Endodermal cell (in vitro differentiated cells): ENCODE data around the gene ST3GAL3. TPM values are rescaled to one million over a fixed set of nuclear protein-coding genes. Genes with fewer than 3 reads are reported as not detected.
A peak's percentile ranks its signal among the peaks of the same experiment; 100 is the strongest.

ENCODE experiments used
- DNase-seq: peaks from one replicate; pipeline ENCODE4 v3.0.0-alpha.2; 2017
- H3K27ac ChIP-seq: 2 replicates; pipeline ENCODE4 v1.5.1; 2013; ENCODE audit warnings: mild to moderate bottlenecking, low read depth, low read length, moderate library complexity
- H3K27me3 ChIP-seq: 2 replicates; pipeline ENCODE4 v1.6.1; 2013; ENCODE audit warnings: mild to moderate bottlenecking, low read length, moderate library complexity; ENCODE audit not compliant: insufficient read depth, control insufficient read depth, poor library complexity, severe bottlenecking
- H3K36me3 ChIP-seq: 2 replicates; pipeline ENCODE4 v1.7.0; 2013; ENCODE audit warnings: mild to moderate bottlenecking, low read length, moderate library complexity; ENCODE audit not compliant: control insufficient read depth, insufficient read depth
- H3K4me1 ChIP-seq: one replicate; pipeline ENCODE4 v1.7.0; 2013; ENCODE audit warnings: low read length; ENCODE audit not compliant: control insufficient read depth, insufficient read depth
- H3K4me3 ChIP-seq: 2 replicates; pipeline ENCODE4 v1.5.1; 2013; ENCODE audit warnings: mild to moderate bottlenecking, low read length, moderate library complexity
- H3K9ac ChIP-seq: 2 replicates; pipeline ENCODE4 v1.6.1; 2013; ENCODE audit warnings: mild to moderate bottlenecking, low read length, moderate library complexity; ENCODE audit not compliant: poor library complexity, severe bottlenecking; ENCODE audit errors: extremely low read depth
- H3K9me3 ChIP-seq: 2 replicates; pipeline ENCODE4 v1.6.1; 2013; ENCODE audit warnings: mild to moderate bottlenecking, low read length, moderate library complexity; ENCODE audit not compliant: control insufficient read depth
- H3K27ac Mint-ChIP-seq: 2 replicates; pipeline ENCODE4 v1.8.0; 2020; ENCODE audit warnings: mixed read lengths
- H3K27me3 Mint-ChIP-seq: 2 replicates; pipeline ENCODE4 v1.8.0; 2021; ENCODE audit warnings: mild to moderate bottlenecking, mixed read lengths; ENCODE audit not compliant: insufficient read depth
- H3K36me3 Mint-ChIP-seq: 2 replicates; pipeline ENCODE4 v1.8.0; 2020; ENCODE audit warnings: low read depth, mixed read lengths
- H3K4me1 Mint-ChIP-seq: 2 replicates; pipeline ENCODE4 v1.8.0; 2020; ENCODE audit warnings: mixed read lengths
- H3K4me3 Mint-ChIP-seq: 2 replicates; pipeline ENCODE4 v1.8.0; 2020; ENCODE audit warnings: mild to moderate bottlenecking, moderate library complexity, mixed read lengths
- H3K9me3 Mint-ChIP-seq: 2 replicates; pipeline ENCODE4 v1.8.0; 2020; ENCODE audit warnings: mild to moderate bottlenecking, mixed read lengths
- CTCF ChIP-seq: fragments of 200-600 bp; sonication (generic); conservative IDR thresholded peaks from 2 replicates; pipeline ENCODE4 v1.5.0; 2021; ENCODE audit warnings: antibody characterized with exemption, mild to moderate bottlenecking
- WGBS, 2 experiments: methylation state at CpG; one replicate each; pipeline versions ENCODE4 v1.1.5 to v1.1.7; 2013; ENCODE audit warnings: missing lambda C conversion rate in 2 of 2, mixed read lengths in 1 of 2; ENCODE audit not compliant: insufficient coverage in 1 of 2, insufficient read length in 1 of 2; 5-methylcytosine and 5-hydroxymethylcytosine counted together
- total RNA-seq, 2 donors: library from RNA; stranded (reverse); fragmentation: NEBNext Ultra II Directional in 1 of 2; extraction: Animal tissue kit (Norgen Biotek cat#: 25700) in 1 of 2; gene quantifications; 2 replicates in 1 of 2; 3 replicates in 1 of 2; pipeline ENCODE4 v1.2.1, GENCODE V29; 2021

The ST3GAL3 gene
- total RNA-seq, 2 donors from 2014 or later = 15.5 to 15.9 TPM

GRCh38 chr1:43874716-43875115 lies 167.4 kb downstream of the ST3GAL3 start:
- Mint-ChIP-seq H3K27ac (no peak overlapping the region), H3K4me3 (no peak overlapping the region), H3K9me3 (no peaks in the 10 kb centered on the region), H3K27me3 (no peaks in the 10 kb centered on the region), H3K36me3 (no peaks in the 10 kb centered on the region), H3K4me1 (no peaks in the 10 kb centered on the region)
- no peak for DNase-seq
- H3K36me3 ChIP-seq = no peaks in the 10 kb centered on the region
- 90 to 93% methylated on average over 3 of the region's 3 CpGs for WGBS, 2 experiments
- H3K9ac ChIP-seq = no peak overlapping the region
- H3K27me3 ChIP-seq = no peaks in the 10 kb centered on the region
- TF ChIP-seq CTCF = no peak
- H3K27ac ChIP-seq = no peak overlapping the region
- H3K4me1 ChIP-seq = peaks cover 4% of the 10 kb centered on the region
- H3K9me3 ChIP-seq = no peaks in the 10 kb centered on the region
- no peak overlapping the region for H3K4me3 ChIP-seq

GRCh38 chr1:43875331-43875730 lies 168.0 kb downstream of the ST3GAL3 start:
- no peak overlapping the region for H3K9ac ChIP-seq
- Mint-ChIP-seq H3K4me1 (no peaks in the 10 kb centered on the region), H3K27ac (no peak overlapping the region), H3K9me3 (no peaks in the 10 kb centered on the region), H3K4me3 (no peak overlapping the region), H3K27me3 (no peaks in the 10 kb centered on the region), H3K36me3 (no peaks in the 10 kb centered on the region)
- peak; percentile 41 for TF ChIP-seq CTCF
- H3K4me3 ChIP-seq = no peak overlapping the region
- DNase-seq = no peak
- H3K27ac ChIP-seq = no peak overlapping the region
- WGBS, 2 experiments = 92 to 93% methylated on average over 2 of the region's 3 CpGs
- no peaks in the 10 kb centered on the region for H3K9me3 ChIP-seq
- H3K27me3 ChIP-seq = no peaks in the 10 kb centered on the region
- peaks cover 4% of the 10 kb centered on the region for H3K4me1 ChIP-seq
- H3K36me3 ChIP-seq = no peaks in the 10 kb centered on the region

- 88% methylated on average over 2 of the region's 2 CpGs for WGBS, 2 experiments
- no peak overlapping the region for H3K9ac ChIP-seq
- Mint-ChIP-seq H3K9me3 (no peaks in the 10 kb centered on the region), H3K36me3 (no peaks in the 10 kb centered on the region), H3K27ac (no peak overlapping the region), H3K4me3 (no peak overlapping the region), H3K27me3 (no peaks in the 10 kb centered on the region), H3K4me1 (peaks cover 7% of the 10 kb centered on the region)
- TF ChIP-seq CTCF = no peak
- H3K4me3 ChIP-seq = no peak overlapping the region
- H3K36me3 ChIP-seq = no peaks in the 10 kb centered on the region
- peaks cover 4% of the 10 kb centered on the region for H3K4me1 ChIP-seq
- H3K27me3 ChIP-seq = no peaks in the 10 kb centered on the region
- no peaks in the 10 kb centered on the region for H3K9me3 ChIP-seq
- no peak for DNase-seq
- H3K27ac ChIP-seq = no peak overlapping the region
Measured at GRCh38 chr1:43877101-43877500, 169.8 kb downstream of the ST3GAL3 start.
